BLaER1 treated with 17β-estradiol and CSF1 and Interleukin-3, amounts not matched to agents 10 nM and 100 nM (cell line): ENCODE measurements around the gene AP1B1.
"Not testable (repeated sequence)": the region's sequence is repeated elsewhere in the genome, so short reads cannot be mapped to it uniquely, and the experiment has no call there.

Experiments
- H3K27ac ChIP-seq, 11 experiments: shearing (Covaris generic); formaldehyde crosslinking; 2 replicates each; pipeline ENCODE4 v1.8.1; 2022
- H3K27me3 ChIP-seq, 11 experiments: shearing (Covaris generic); formaldehyde crosslinking; 2 replicates each; pipeline ENCODE4 v1.8.1; 2022
- H3K36me3 ChIP-seq, 11 experiments: shearing (Covaris generic); formaldehyde crosslinking; 2 replicates each; pipeline ENCODE4 v1.8.1; 2022
- H3K4me1 ChIP-seq, 10 experiments: shearing (Covaris generic); formaldehyde crosslinking; 2 replicates each; pipeline ENCODE4 v1.8.1; 2022
- H3K4me2 ChIP-seq, 11 experiments: shearing (Covaris generic); formaldehyde crosslinking; 2 replicates each; pipeline ENCODE4 v1.8.1; 2022
- H3K4me3 ChIP-seq, 10 experiments: shearing (Covaris generic); formaldehyde crosslinking; 2 replicates each; pipeline ENCODE4 v1.8.1; 2022
- H3K9ac ChIP-seq, 11 experiments: shearing (Covaris generic); formaldehyde crosslinking; 2 replicates each; pipeline ENCODE4 v1.8.1; 2022
- H3K9me3 ChIP-seq, 11 experiments: shearing (Covaris generic); formaldehyde crosslinking; replicated peaks in 1 of 11; 2 replicates each; pipeline ENCODE4 v1.8.1; 2022
- H4K20me1 ChIP-seq, 11 experiments: shearing (Covaris generic); formaldehyde crosslinking; 2 replicates each; pipeline ENCODE4 v1.8.1; 2022
- Cebpa-rat ChIP-seq, 11 experiments: shearing (Covaris generic); IDR thresholded peaks; 2 replicates each; pipeline ENCODE4 v1.8.1; 2022

AP1B1 gene

GRCh38 chr22:29408940-29409339 is 20.6 kb upstream of the AP1B1 start:
- no peak for TF ChIP-seq Cebpa-rat (IDR thresholded peaks at IDR 0.05)
- H3K36me3 ChIP-seq = no peaks in the 10 kb centered on the region
- H3K27me3 ChIP-seq = no peaks in the 10 kb centered on the region
- no peak overlapping the region for H3K9ac ChIP-seq
- H3K4me1 ChIP-seq = peaks cover 16 to 41% (median 31%) of the 10 kb centered on the region in 10 experiments
- no peak overlapping the region for H3K4me3 ChIP-seq
- H3K9me3 ChIP-seq = no peaks in the 10 kb centered on the region
- peak overlapping the region in 6 of 11 experiments; percentile 25 to 65 (median 56); a peak in 14 of 22 replicates for H3K4me2 ChIP-seq
- H3K27ac ChIP-seq = no peak overlapping the region
- H4K20me1 ChIP-seq = no peaks in the 10 kb centered on the region

- H3K4me1 ChIP-seq, H3K9me3 ChIP-seq, H3K9ac ChIP-seq, H3K27ac ChIP-seq, H3K27me3 ChIP-seq, H4K20me1 ChIP-seq, H3K4me3 ChIP-seq, H3K4me2 ChIP-seq, H3K36me3 ChIP-seq: not testable (repeated sequence)
Observed at GRCh38 chr22:29401538-29401937, 13.2 kb upstream of the AP1B1 start.

GRCh38 chr22:29400576-29400975 is 12.2 kb upstream of the AP1B1 start:
- TF ChIP-seq Cebpa-rat (IDR thresholded peaks at IDR 0.05) = no peak
- Histone ChIP-seq H3K36me3 (no peaks in the 10 kb centered on the region), H3K4me2 (no peak overlapping the region)

GRCh38 chr22:29397791-29398190 is 9.4 kb upstream of the AP1B1 start:
- Histone ChIP-seq H3K4me1 (peaks cover 10 to 30% (median 12%) of the 10 kb centered on the region in 10 experiments), H3K36me3 (no peaks in the 10 kb centered on the region), H3K4me2 (no peak overlapping the region), H3K9ac (no peak overlapping the region), H3K27me3 (no peaks in the 10 kb centered on the region), H3K4me3 (no peak overlapping the region), H3K9me3 (no peaks in the 10 kb centered on the region), H3K27ac (no peak overlapping the region), H4K20me1 (no peaks in the 10 kb centered on the region)
- TF ChIP-seq Cebpa-rat (IDR thresholded peaks at IDR 0.05) = no peak

More at GRCh38 chr22:29400576-29400975, 12.2 kb upstream of the AP1B1 start:
- H4K20me1 ChIP-seq = no peaks in the 10 kb centered on the region
- no peak overlapping the region for H3K27ac ChIP-seq
- no peak overlapping the region for H3K4me3 ChIP-seq
- H3K9ac ChIP-seq = no peak overlapping the region
- no peaks in the 10 kb centered on the region for H3K9me3 ChIP-seq
- peaks cover 0 to 10% (median 0%) of the 10 kb centered on the region in 10 experiments; a peak in 3 of 20 replicates for H3K4me1 ChIP-seq
- no peaks in the 10 kb centered on the region for H3K27me3 ChIP-seq

GRCh38 chr22:29396126-29396525 is 7.8 kb upstream of the AP1B1 start:
- no peaks in the 10 kb centered on the region for H4K20me1 ChIP-seq
- H3K36me3 ChIP-seq = no peaks in the 10 kb centered on the region
- no peak overlapping the region for H3K4me3 ChIP-seq
- H3K27me3 ChIP-seq = no peaks in the 10 kb centered on the region
- H3K4me2 ChIP-seq = no peak overlapping the region
- no peaks in the 10 kb centered on the region for H3K9me3 ChIP-seq
- H3K4me1 ChIP-seq = peaks cover 13 to 29% (median 17%) of the 10 kb centered on the region in 10 experiments
- H3K27ac ChIP-seq = no peak overlapping the region
- no peak overlapping the region for H3K9ac ChIP-seq
- TF ChIP-seq Cebpa-rat (IDR thresholded peaks at IDR 0.05) = no peak

- no peak overlapping the region for H3K4me3 ChIP-seq
- no peaks in the 10 kb centered on the region for H3K9me3 ChIP-seq
- TF ChIP-seq Cebpa-rat (IDR thresholded peaks at IDR 0.05) = no peak
- no peak overlapping the region for H3K27ac ChIP-seq
- peak overlapping the region in 1 of 11 experiments; percentile 33; a peak in 1 of 22 replicates for H3K4me2 ChIP-seq
- no peaks in the 10 kb centered on the region for H4K20me1 ChIP-seq
- H3K36me3 ChIP-seq = no peaks in the 10 kb centered on the region
- H3K9ac ChIP-seq = no peak overlapping the region
- no peaks in the 10 kb centered on the region for H3K27me3 ChIP-seq
- peaks cover 13 to 29% (median 17%) of the 10 kb centered on the region in 10 experiments for H3K4me1 ChIP-seq
Observed at GRCh38 chr22:29394931-29395581, 6.7 kb upstream of the AP1B1 start.

- Histone ChIP-seq H4K20me1 (no peaks in the 10 kb centered on the region), H3K4me1 (peaks cover 26 to 36% (median 30%) of the 10 kb centered on the region in 10 experiments), H3K36me3 (no peaks in the 10 kb centered on the region), H3K4me2 (peak overlapping the region; percentile 28 to 77 (median 54)), H3K4me3 (no peak overlapping the region), H3K9ac (peak overlapping the region in 3 of 11 experiments; percentile 14 to 27 (median 18); a peak in 4 of 22 replicates), H3K27me3 (no peaks in the 10 kb centered on the region), H3K9me3 (no peaks in the 10 kb centered on the region), H3K27ac (no peak overlapping the region)
- no peak for TF ChIP-seq Cebpa-rat (IDR thresholded peaks at IDR 0.05)
Observed at GRCh38 chr22:29393019-29393608, 4.7 kb upstream of the AP1B1 start.

- H3K36me3 ChIP-seq = no peaks in the 10 kb centered on the region
- H4K20me1 ChIP-seq = peaks cover 0 to 10% (median 2%) of the 10 kb centered on the region in 11 experiments; a peak in 8 of 22 replicates
- H3K9ac ChIP-seq = no peak overlapping the region
- H3K9me3 ChIP-seq = no peaks in the 10 kb centered on the region
- H3K4me1 ChIP-seq = peaks cover 40 to 48% (median 44%) of the 10 kb centered on the region in 10 experiments
- H3K27me3 ChIP-seq = no peaks in the 10 kb centered on the region
- H3K27ac ChIP-seq = no peak overlapping the region
- H3K4me2 ChIP-seq = peak overlapping the region in 1 of 11 experiments; percentile 18; a peak in 3 of 22 replicates
- no peak overlapping the region for H3K4me3 ChIP-seq
- TF ChIP-seq Cebpa-rat (IDR thresholded peaks at IDR 0.05) = no peak
Observed at GRCh38 chr22:29391546-29391945, 3.2 kb upstream of the AP1B1 start.

GRCh38 chr22:29390270-29390669 is 1.9 kb upstream of the AP1B1 start:
- Histone ChIP-seq H3K36me3 (no peaks in the 10 kb centered on the region), H3K4me2 (no peak overlapping the region), H3K9me3 (no peaks in the 10 kb centered on the region), H3K9ac (no peak overlapping the region), H3K4me1 (peaks cover 51 to 58% (median 56%) of the 10 kb centered on the region in 10 experiments), H3K4me3 (no peak overlapping the region), H3K27ac (no peak overlapping the region), H4K20me1 (peaks cover 0 to 19% (median 11%) of the 10 kb centered on the region in 11 experiments; a peak in 19 of 22 replicates), H3K27me3 (no peaks in the 10 kb centered on the region)
- no peak for TF ChIP-seq Cebpa-rat (IDR thresholded peaks at IDR 0.05)
